GM23248 (cell line): ENCODE measurements around the gene PIGQ. TPM values are rescaled to one million over a fixed set of nuclear protein-coding genes. Genes with fewer than 3 reads are reported as not detected.

Source experiments
- DNase-seq: peaks from one replicate; pipeline ENCODE4 v3.0.0-alpha.2; 2015
- H2AFZ ChIP-seq: fragments of 200-600 bp; sonication (generic); 2 replicates; pipeline ENCODE4 v1.6.1; 2016; ENCODE audit warnings: antibody characterized with exemption
- H3F3A ChIP-seq: fragments of 200-600 bp; sonication (generic); 2 replicates; pipeline ENCODE4 v1.6.1; 2016; ENCODE audit warnings: mild to moderate bottlenecking, antibody characterized with exemption, mixed run types; ENCODE audit not compliant: insufficient read depth
- H3K27ac ChIP-seq: fragments of 200-600 bp; sonication (generic); 2 replicates; pipeline ENCODE4 v1.5.1; 2016; ENCODE audit warnings: mild to moderate bottlenecking
- H3K27me3 ChIP-seq: fragments of 200-600 bp; sonication (generic); replicated peaks from 2 replicates; pipeline ENCODE4 v1.6.1; 2016; ENCODE audit warnings: mild to moderate bottlenecking; ENCODE audit not compliant: insufficient read depth
- H3K36me3 ChIP-seq: fragments of 200-600 bp; sonication (generic); 2 replicates; pipeline ENCODE4 v1.6.1; 2016; ENCODE audit warnings: low read depth, mild to moderate bottlenecking
- H3K4me1 ChIP-seq: fragments of 200-600 bp; sonication (generic); 2 replicates; pipeline ENCODE4 v1.6.1; 2016; ENCODE audit warnings: mild to moderate bottlenecking; ENCODE audit not compliant: insufficient read depth
- H3K4me2 ChIP-seq: fragments of 200-600 bp; sonication (generic); one replicate; pipeline ENCODE4 v1.6.1; 2016; ENCODE audit warnings: mild to moderate bottlenecking; ENCODE audit not compliant: unreplicated experiment
- H3K4me3 ChIP-seq: fragments of 200-600 bp; sonication (generic); 2 replicates; pipeline ENCODE4 v1.5.1; 2016; ENCODE audit warnings: mild to moderate bottlenecking
- H3K79me2 ChIP-seq: fragments of 200-600 bp; sonication (generic); 2 replicates; pipeline ENCODE4 v1.6.1; 2016; ENCODE audit warnings: mild to moderate bottlenecking; ENCODE audit not compliant: insufficient read depth
- H3K9ac ChIP-seq: fragments of 200-600 bp; sonication (generic); 2 replicates; pipeline ENCODE4 v1.6.1; 2016; ENCODE audit warnings: mild to moderate bottlenecking
- H3K9me2 ChIP-seq: fragments of 200-600 bp; sonication (generic); 2 replicates; pipeline ENCODE4 v1.6.1; 2016; ENCODE audit warnings: mixed run types, mild to moderate bottlenecking, moderate library complexity; ENCODE audit not compliant: insufficient read depth
- H3K9me3 ChIP-seq: fragments of 200-600 bp; sonication (generic); one replicate; pipeline ENCODE4 v1.6.1; 2017; ENCODE audit warnings: low read depth
- H4K20me1 ChIP-seq: fragments of 200-600 bp; sonication (generic); 2 replicates; pipeline ENCODE4 v1.6.0; 2016; ENCODE audit not compliant: insufficient read depth
- EZH2 ChIP-seq: fragments of 200-600 bp; sonication (generic); IDR thresholded peaks from 2 replicates; pipeline ENCODE4 v1.6.1; 2018; ENCODE audit warnings: antibody characterized with exemption, mild to moderate bottlenecking; ENCODE audit not compliant: insufficient read depth, poor library complexity, severe bottlenecking
- EZH2phosphoT487 ChIP-seq: fragments of 200-600 bp; sonication (generic); IDR thresholded peaks from 2 replicates; pipeline ENCODE4 v1.6.1; 2018; ENCODE audit warnings: antibody characterized with exemption, moderate library complexity, mild to moderate bottlenecking, low read depth; ENCODE audit not compliant: insufficient read depth
- WGBS, 2 experiments: methylation state at CpG; one replicate each; pipeline ENCODE4 v1.1.6; 2015 to 2017; ENCODE audit warnings: low lambda C conversion rate in 2 of 2, low coverage in 1 of 2; ENCODE audit errors: missing lambda C conversion rate in 2 of 2; 5-methylcytosine and 5-hydroxymethylcytosine counted together
- in situ Hi-C: fragments of 300-500 bp; cut with MboI; formaldehyde crosslinking; loops from 2 replicates; pipeline ENCODE4 v1.15.0; 2020
- polyA plus RNA-seq: library from polyadenylated mRNA; unstranded; fragments of >200 nt; fragmentation: Nextera tagmentation; extraction: Ambion mirVana; gene quantifications from 2 replicates; pipeline ENCODE4 v1.2.1, GENCODE V29; 2016
- total RNA-seq: library from RNA; depleted of rRNA; stranded (reverse); fragments of >200 nt; shearing (Covaris generic); gene quantifications from 2 replicates; pipeline ENCODE4 v1.2.3, GENCODE V29; 2014; rRNA removed

Gene PIGQ
- total RNA-seq (35.0 and 43.5 TPM in 2 replicates), polyA plus RNA-seq (31.6 and 33.9 TPM in 2 replicates)

DNA sequence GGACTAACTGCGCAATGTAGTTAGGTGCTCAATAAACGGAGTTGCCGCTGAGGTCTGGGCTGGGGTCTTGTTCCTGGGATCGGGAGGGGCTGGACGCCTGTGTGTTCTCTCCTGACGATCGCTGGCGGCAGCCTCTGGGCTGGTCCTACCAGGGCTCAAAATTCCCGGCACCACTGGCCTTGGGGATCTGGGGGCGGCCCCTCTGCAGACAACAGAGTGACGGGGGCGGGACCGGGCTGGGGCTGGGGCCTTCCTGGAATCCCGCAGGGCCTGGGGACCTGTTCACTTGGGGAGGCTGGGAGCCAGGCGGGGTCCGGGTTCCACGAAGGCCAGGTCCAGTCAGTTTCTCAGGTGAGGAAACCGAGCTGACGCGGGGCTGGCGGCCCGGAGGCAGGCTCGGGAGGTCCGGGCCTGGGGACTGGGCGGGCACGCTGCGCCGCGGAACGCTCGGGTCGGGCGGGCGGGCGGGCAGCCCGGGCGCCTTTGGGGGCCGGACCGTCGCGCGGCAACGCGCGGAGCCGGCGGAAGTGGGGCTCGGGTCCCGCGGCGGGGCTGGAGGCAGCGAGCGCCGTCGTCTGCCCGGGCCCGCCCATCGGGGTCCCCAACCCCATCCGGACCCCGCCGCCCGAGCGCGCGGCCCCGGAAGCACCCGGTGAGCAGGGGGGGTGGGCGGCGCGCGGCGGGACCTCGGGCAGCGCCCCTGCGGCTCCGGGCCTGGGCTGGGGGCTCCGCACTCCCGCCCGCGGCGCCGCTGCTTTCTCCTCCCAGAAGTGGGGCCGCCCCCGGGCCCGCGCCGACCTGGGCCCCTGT lies at the start of gene PIGQ:
PIGQ (plus strand) TSS at position 524 of the 810 bp plus-strand sequence. CDS start 4,107 bp downstream, outside the sequence.
- no peaks in the 10 kb centered on the region for H3K36me3 ChIP-seq
- peak within 1 kb of the TSS; percentile 54 for H3K27ac ChIP-seq
- no peaks in the 10 kb centered on the region for H3K9me3 ChIP-seq
- H3K4me2 ChIP-seq: peak within 1 kb of the TSS; percentile 98
- H3K9me2 ChIP-seq: no peaks in the 10 kb centered on the region
- peak within 1 kb of the TSS; percentile 99 for H3K4me3 ChIP-seq
- WGBS, 2 experiments: 1 to 2% methylated on average over 25 to 77 of the region's 87 CpGs
- H3F3A ChIP-seq: 0 out of 2 replicates have a peak, but pooled peaks cover 6% of the 10 kb centered on the region
- H2AFZ ChIP-seq: peak within 1 kb of the TSS; percentile 77
- H3K9ac ChIP-seq: peak within 1 kb of the TSS; percentile 84
- H4K20me1 ChIP-seq: no peaks in the 10 kb centered on the region
- H3K79me2 ChIP-seq: peaks cover 36% of the 10 kb centered on the region
- 0 out of 2 replicates have a peak, but pooled peaks cover 4% of the 10 kb centered on the region for H3K4me1 ChIP-seq
- H3K27me3 ChIP-seq: no peaks in the 10 kb centered on the region
- DNase-seq: peak; percentile 82
- in situ Hi-C loops: no loop called here
- no peak for TF ChIP-seq EZH2phosphoT487
- TF ChIP-seq EZH2: no peak

DNA sequence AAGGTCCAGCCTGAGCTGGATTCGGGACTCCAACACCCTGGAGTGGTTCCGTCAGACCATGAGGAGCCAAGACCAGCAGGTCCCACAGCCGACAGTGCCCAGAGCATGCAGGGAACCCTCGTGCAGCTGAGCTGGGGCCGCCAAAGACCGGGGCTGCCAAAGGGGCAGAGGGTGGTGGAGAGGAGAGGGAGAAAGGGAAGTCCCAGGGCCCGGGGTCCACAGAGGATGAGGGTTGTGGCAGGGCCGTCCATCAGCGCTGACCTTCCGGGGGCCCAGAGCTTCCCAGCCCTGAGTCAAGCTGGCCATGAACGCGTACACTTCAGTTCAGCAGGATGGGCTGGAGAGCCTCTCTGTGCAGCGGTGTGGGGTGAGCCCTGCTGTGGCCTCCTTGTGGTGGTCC lies 48.9 kb upstream of the PIGQ start:
- Histone ChIP-seq H3K27ac (no peak overlapping the region), H3K4me3 (no peak overlapping the region), H3K9me2 (no peaks in the 10 kb centered on the region), H2AFZ (no peak overlapping the region), H3K9ac (no peak overlapping the region), H3K4me1 (peaks cover 18% of the 10 kb centered on the region), H3F3A (peaks cover 13% of the 10 kb centered on the region), H3K79me2 (no peaks in the 10 kb centered on the region), H3K27me3 (no peaks in the 10 kb centered on the region), H3K9me3 (no peaks in the 10 kb centered on the region), H3K36me3 (no peaks in the 10 kb centered on the region), H4K20me1 (no peaks in the 10 kb centered on the region), H3K4me2 (no peak overlapping the region)
- in situ Hi-C loops: no loop called here
- WGBS, 2 experiments: 92 to 97% methylated on average over 13 of the region's 13 CpGs
- no peak for TF ChIP-seq EZH2phosphoT487
- TF ChIP-seq EZH2: no peak
- no peak for DNase-seq

DNA sequence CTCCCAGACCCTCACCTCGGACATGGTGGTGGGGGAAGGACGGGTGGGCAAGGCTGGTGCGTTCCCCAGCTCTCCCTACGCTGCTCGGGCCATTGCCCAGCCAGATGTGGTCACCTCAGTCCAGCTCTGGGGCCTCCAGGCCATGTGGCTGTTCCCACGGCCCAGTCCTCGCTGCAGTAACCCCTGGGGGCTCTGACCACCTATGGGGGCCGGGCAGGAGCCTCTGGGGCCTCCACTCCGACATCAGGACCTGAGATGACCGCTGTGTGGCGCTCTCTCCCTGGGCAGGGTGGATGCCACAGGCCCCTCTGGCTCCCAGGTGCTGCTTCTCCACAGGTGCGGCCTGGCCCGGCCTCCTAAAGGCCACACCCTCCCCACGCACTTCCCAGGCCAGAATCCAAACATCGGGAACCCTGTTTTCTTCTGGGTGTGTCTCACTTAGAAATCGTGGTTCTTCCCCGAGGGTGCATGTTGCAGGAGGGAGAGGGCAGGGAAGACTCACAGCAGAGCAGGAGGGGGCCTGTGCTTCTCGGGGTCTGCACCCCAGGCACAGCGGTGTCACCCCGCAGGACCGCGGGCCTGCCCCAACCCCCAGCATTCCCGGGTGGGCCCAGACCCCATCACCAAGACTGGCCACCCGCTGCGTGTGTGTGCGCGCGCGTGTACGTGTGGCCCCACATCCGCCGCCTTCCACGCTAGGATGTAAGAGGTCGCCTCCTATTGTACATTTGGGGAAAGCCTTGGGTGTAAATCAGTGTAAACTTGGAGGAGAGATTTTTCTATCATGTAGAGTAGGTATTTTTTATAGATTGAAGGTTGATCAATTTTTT lies 48.2 kb upstream of the PIGQ start:
- Histone ChIP-seq H3K9me3 (no peaks in the 10 kb centered on the region), H3K36me3 (no peaks in the 10 kb centered on the region), H3K9me2 (no peaks in the 10 kb centered on the region), H3K27ac (no peak overlapping the region), H3K9ac (no peak overlapping the region), H4K20me1 (no peaks in the 10 kb centered on the region), H3K4me2 (no peak overlapping the region), H2AFZ (no peak overlapping the region), H3K79me2 (peaks cover 7% of the 10 kb centered on the region), H3K4me1 (peaks cover 22% of the 10 kb centered on the region), H3K27me3 (no peaks in the 10 kb centered on the region), H3F3A (peaks cover 18% of the 10 kb centered on the region), H3K4me3 (no peak overlapping the region)
- no peak for DNase-seq
- TF ChIP-seq EZH2phosphoT487: no peak
- in situ Hi-C loops: no loop called here
- WGBS, 2 experiments: 84 to 86% methylated on average over 32 to 34 of the region's 34 CpGs

DNA sequence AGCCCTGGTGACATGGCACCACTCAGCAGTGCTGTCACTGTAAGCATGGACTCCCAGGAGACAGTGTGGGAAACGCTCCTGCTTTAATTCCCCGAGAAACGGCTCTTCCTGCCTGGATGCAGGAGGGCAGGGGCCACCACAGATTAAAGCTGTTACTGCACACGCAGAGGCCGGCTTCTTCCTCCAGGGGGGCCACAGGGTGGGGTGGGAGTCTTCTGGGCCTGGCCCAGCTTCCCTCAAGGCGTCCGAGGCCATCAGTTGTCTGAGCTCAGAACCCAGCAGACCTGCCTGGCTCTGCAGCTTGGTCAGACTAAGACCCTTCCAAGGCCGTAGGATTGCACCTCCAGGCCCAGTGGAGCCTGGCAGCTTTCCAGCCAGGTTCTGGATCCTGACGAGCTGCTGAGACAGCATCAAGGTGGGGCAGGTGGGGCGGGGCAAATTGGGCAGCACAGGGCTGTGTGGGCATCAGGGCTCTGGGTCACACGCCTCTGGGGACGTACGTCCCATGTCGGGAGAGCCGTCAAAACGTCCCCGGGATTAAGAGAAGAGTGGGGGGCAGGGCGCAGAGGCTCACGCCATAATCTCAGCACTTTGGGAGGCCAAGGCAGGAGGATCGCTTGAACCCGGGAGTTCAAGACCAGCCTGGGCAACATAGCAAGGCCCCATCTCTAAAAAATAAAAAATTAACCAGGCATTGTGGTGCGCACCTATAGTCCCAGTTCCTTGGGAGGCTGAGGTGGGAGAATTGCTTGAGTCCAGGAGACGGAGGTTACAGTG lies 47.3 kb upstream of the PIGQ start:
- no peak overlapping the region for H3K9ac ChIP-seq
- TF ChIP-seq EZH2 (no peak), EZH2phosphoT487 (no peak)

More for the DNA sequence above, 47.3 kb upstream of the PIGQ start:
- Histone ChIP-seq H3K9me2 (no peaks in the 10 kb centered on the region), H4K20me1 (no peaks in the 10 kb centered on the region), H3K4me3 (no peak overlapping the region), H3K4me1 (peaks cover 22% of the 10 kb centered on the region), H2AFZ (no peak overlapping the region), H3K27me3 (no peaks in the 10 kb centered on the region), H3K4me2 (no peak overlapping the region), H3K9me3 (no peaks in the 10 kb centered on the region), H3K79me2 (peaks cover 10% of the 10 kb centered on the region), H3K36me3 (no peaks in the 10 kb centered on the region), H3K27ac (no peak overlapping the region), H3F3A (peaks cover 18% of the 10 kb centered on the region)
- in situ Hi-C loops: no loop called here
- DNase-seq: no peak
- WGBS, 2 experiments: 81 to 85% methylated on average over 20 to 23 of the region's 23 CpGs
